ENCODE measurements around the gene SRPRB.

SRPRB gene

GRCh38 chr3:133805702-133806475, at the start of gene SRPRB:
Gene SRPRB (plus strand): TSS chr3:133805815. CDS start chr3:133805849, 34 bp downstream.
- peak; percentile 95 for DNase-seq (ENCODE audit: low spot score)

DNA sequence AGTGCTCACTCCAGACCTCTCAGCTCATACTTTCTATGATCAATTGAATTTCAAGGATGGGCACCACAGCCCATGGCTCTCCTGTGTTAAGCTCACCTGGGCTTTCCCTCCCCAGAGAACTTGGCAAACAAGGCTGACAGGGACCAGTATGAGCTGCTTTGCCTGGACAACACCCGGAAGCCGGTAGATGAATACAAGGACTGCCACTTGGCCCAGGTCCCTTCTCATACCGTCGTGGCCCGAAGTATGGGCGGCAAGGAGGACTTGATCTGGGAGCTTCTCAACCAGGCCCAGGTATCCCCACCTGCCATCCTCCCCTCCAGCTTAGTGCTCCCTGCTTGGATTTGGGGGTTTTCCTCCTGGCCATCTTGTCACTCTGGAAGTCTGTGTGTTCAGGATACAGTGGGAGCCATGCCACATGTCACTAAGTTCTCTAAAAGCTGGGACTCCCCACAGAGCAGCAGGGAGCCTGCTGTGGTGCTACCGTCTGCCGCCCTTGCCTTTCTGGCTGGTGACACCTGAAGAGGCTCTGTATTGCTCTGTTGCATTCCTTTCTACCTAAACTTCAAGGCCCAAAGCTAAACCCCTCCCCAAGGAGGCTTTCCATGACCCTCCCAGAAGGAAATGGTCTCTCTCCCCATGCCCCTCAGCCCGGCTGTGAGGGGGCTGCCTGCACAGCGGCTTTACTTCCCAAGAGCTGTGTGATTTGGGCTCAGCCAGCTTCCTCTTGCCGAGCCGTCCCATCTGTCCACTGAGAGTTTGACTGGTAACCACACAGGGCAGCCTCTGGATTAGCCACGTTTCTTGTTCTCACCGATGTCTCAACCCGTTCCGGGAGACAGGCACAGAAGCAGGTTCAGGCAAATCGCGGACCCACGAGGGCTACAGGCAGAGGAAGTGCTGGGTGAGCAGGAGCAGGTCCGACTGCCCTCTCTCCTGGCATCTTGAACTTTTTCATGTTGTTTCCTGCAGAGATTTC, 48.6 kb upstream of the SRPRB start:
- DNase-seq (ENCODE audit: low spot score), result no peak

- no peak for DNase-seq (ENCODE audit: low spot score)
Measured at GRCh38 chr3:133757701-133758567, 47.7 kb upstream of the SRPRB start.

GRCh38 chr3:133758568-133758928, 47.1 kb upstream of the SRPRB start:
- no peak for DNase-seq (ENCODE audit: low spot score)

DNA sequence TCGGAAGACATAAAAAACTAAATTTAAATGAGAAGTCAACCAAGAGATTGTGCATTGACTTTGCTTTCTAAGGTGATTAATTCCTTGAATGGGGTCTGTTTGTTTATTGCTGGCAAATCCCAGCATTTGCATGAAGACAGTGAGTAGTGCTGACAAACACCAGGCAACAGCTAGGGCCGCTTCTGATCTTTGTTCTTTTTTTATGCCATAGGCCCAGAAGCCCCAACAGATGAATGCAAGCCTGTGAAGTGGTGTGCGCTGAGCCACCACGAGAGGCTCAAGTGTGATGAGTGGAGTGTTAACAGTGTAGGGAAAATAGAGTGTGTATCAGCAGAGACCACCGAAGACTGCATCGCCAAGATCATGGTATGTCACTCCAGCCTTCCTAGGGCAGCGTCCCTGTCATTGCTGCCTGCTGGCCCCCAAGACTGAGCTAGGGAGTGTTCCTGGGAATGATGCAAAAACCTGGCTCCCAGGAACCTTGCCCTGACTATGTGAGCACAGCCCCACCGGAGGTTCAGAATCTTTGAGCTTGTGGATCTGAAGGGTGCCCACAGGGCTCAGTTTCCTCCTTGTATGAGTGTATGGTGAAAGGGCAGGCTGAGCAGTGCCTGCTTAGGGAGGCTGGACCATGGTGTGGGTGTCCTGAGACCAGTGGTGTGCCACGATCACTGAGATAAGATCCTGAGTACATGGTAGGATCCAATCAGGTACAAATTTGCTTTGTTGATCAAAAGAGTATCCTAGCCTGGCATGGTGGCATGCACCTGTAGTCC, 46.5 kb upstream of the SRPRB start:
- no peak for DNase-seq (ENCODE audit: low spot score)

GRCh38 chr3:133759740-133760305, 45.8 kb upstream of the SRPRB start:
- DNase-seq (ENCODE audit: low spot score), result no peak

DNA sequence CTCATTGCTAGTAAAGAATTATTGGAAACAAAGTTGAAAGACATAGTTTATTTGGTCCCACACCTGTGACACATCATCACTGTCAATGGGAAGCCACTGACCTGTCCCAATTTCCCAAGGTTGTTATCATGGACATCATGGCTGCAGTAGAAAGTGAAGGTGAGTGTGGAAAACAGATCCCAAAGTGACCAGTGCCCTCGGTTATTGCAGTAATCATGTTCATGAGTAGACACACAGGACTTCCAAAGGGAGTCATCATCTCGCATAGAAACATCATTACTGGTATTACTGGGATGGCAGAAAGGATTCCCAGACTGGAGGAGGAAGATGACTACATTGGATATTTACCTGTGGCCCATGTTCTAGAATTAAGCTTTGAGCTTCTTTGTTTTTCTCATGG, 44.7 kb upstream of the SRPRB start:
- DNase-seq (ENCODE audit: low spot score), result no peak

DNA sequence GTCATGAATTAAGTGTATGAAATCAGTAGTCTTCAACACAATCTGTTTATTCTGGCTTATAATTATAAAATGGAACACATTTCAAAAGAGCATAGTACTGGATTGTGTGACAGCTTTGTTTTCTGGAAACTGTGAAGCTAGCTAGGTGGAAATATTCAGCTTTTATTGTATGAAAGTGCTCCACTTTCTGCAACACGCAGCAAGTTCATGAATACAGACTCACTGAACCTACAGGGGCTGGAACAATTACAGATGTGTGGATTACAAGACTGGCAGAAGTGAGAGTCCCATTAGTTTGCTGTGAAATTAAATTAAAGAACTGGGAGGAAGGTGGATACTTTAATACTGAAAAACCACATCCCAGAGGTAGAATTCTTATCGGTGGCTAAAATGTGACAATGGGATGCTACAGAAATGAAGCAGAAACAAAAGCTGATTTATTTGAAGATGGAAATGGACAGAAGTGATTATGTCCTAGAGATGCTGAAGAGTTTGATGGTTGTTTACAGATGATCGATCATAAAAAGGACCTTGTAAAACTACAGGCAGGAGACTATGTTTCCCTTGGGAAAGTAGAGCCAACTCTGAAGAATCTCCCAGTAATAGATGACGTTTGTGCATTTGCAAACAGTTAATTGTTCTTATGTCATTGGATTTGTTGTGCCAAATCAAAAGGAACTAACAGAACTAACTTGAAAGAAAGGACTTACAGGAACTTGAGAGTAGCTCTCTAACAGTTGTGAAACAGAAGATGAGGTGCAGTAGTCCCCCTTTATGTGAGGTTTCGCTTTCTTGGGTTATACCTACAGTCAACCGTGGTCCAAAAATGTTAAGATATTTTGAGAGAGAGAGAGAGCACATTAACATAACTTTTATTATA, 43.8 kb upstream of the SRPRB start:
- no peak for DNase-seq (ENCODE audit: low spot score)

DNA sequence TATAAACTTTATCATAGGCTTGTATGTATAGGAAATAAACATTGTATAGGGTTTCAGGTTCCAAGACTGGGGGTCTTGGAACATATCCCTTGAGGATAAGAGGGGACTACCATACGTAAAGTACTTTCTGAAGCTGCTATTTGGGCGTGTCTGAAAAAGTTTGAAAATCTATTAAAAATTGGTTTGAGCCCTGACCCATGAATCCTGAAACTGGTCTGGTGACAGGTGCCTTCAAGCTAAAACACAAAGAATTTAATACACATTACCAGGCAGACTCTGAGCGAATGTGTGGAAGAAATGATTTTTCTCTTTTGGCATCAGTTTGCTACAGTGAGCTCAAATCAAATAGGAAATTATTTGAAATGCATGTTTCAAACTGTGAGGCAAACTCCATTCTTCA, 43.1 kb upstream of the SRPRB start:
- no peak for DNase-seq (ENCODE audit: low spot score)

DNA sequence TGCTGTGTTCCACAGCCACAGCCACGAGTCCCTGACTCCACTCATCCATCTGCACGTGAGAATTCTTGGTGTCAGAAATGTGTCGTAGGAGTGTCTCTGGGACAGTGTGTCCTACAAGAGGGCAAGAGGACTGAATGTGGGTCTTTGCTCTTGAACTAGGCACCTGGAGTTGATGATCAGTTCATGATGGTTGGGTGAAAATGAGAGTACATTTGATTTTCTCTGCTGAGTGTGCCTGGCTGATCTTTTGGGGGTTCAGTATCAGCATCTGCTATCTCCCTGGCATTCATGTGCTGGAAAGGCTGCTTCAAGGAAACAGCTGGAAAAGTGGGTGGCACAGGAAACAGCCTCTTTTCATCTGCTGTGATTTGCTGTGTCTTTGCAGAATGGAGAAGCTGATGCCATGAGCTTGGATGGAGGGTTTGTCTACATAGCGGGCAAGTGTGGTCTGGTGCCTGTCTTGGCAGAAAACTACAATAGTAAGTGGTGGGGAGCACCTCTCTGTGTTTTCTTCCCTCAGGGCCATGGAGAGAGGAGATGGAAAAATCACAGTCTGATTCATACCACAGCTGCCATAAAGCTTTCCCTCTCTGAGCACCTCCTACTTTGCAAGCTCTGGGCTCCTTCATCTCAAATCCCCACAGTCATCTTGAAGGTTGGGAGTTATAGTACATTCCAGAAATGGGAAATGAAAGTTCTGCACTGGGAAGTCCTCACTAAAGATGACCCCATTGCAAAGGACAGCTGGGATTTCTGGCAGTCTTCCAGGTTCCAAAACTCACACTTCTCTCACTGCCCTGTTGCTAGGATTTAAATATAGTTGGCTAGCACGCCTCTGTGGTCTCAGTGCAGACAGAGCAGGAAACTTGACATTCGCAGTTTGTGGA, 41.6 kb upstream of the SRPRB start:
- no peak for DNase-seq (ENCODE audit: low spot score)

DNA sequence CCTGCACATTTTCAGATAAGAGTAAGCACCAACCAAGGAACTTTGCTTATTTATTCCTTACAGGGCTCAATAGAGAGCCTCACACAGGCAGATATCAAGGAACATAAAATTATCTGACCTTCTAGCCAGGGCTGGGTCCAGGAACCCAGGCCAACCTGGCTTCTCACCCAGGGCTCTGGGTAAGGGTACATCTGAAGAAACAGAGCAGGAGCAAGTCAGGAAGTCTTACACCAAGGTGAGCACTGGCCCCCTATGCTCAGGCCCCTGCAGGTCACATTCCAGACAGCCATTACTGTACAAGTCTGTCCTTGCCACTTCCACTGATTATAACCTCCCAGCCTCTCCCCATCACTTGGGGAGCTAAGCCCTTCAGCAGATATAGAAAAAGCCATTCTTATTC, 40.4 kb upstream of the SRPRB start:
- DNase-seq (ENCODE audit: low spot score), result no peak

- no peak for DNase-seq (ENCODE audit: low spot score)
Measured at GRCh38 chr3:133767607-133768006, 38.0 kb upstream of the SRPRB start.

GRCh38 chr3:133769536-133769935, 36.1 kb upstream of the SRPRB start:
- no peak for DNase-seq (ENCODE audit: low spot score)

DNA sequence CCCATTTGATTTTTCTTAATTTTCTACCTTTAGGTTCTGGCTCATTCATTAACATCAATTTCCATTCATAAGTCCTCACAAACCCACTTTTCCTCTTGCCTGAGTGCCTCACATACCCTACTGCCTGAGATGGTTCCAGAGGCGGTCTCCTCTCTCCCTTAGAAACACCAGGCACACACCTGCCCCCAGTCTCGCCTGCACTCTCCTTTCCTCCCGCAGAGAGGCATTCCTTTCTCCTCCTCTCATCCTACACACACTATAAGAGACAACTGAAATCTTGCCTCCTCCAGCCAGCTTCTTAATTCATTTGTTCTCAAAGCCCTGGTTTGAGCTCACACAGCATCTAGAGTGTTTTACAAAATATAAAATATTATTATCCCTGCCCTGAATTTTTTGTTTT, 31.9 kb upstream of the SRPRB start:
- DNase-seq (ENCODE audit: low spot score), result no peak

DNA sequence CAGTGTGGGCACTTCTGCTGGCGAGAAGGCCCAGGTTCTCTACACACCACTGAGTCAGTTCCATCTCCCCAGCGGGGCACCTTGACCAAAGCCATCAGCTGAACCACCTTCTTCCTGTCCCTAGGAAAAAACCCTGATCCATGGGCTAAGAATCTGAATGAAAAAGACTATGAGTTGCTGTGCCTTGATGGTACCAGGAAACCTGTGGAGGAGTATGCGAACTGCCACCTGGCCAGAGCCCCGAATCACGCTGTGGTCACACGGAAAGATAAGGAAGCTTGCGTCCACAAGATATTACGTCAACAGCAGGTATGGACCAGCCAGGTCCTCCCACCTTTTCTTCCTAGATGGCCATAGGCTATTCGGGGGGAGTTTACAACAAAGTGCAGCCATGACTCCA, 30.3 kb upstream of the SRPRB start:
- no peak for DNase-seq (ENCODE audit: low spot score)

- DNase-seq (ENCODE audit: low spot score), result no peak
Measured at GRCh38 chr3:133775835-133776234, 29.8 kb upstream of the SRPRB start.

- DNase-seq (ENCODE audit: low spot score), result no peak
Measured at GRCh38 chr3:133776794-133777438, 28.7 kb upstream of the SRPRB start.

- DNase-seq (ENCODE audit: low spot score), result no peak
Measured at GRCh38 chr3:133777807-133778568, 27.6 kb upstream of the SRPRB start.
